H9 (cell line): ENCODE data around the gene KCNG2. TPM values are rescaled to one million over a fixed set of nuclear protein-coding genes. Genes with fewer than 3 reads are reported as not detected.
A peak's percentile ranks its signal among the peaks of the same experiment; 100 is the strongest.

Source experiments
- DNase-seq: peaks from one replicate; pipeline ENCODE4 v3.0.0-alpha.2; 2017
- H2AFZ ChIP-seq: one replicate; pipeline ENCODE4 v1.6.1; 2013; ENCODE audit warnings: mild to moderate bottlenecking, low read length, control low read depth, moderate library complexity
- H2AK5ac ChIP-seq: 2 replicates; pipeline ENCODE4 v1.6.1; 2013; ENCODE audit warnings: low read length, control low read depth, mixed read lengths; ENCODE audit not compliant: insufficient read length
- H2BK120ac ChIP-seq: one replicate; pipeline ENCODE4 v1.6.1; 2013; ENCODE audit warnings: low read depth, mild to moderate bottlenecking, low read length, control low read depth, inconsistent platforms; ENCODE audit not compliant: poor library complexity, severe bottlenecking
- H2BK12ac ChIP-seq: 2 replicates; pipeline ENCODE4 v1.6.1; 2013; ENCODE audit warnings: low read length, control low read depth, mixed read lengths, low read depth; ENCODE audit not compliant: insufficient read length
- H2BK15ac ChIP-seq: 2 replicates; pipeline ENCODE4 v1.6.1; 2013; ENCODE audit warnings: low read depth, low read length, control low read depth
- H2BK20ac ChIP-seq: one replicate; pipeline ENCODE4 v1.6.1; 2013; ENCODE audit warnings: low read depth, mild to moderate bottlenecking, low read length, control low read depth, inconsistent platforms; ENCODE audit not compliant: poor library complexity, severe bottlenecking
- H2BK5ac ChIP-seq: 2 replicates; pipeline ENCODE4 v1.6.1; 2013; ENCODE audit warnings: low read length, control low read depth, mixed read lengths; ENCODE audit not compliant: insufficient read length
- H3K14ac ChIP-seq: 2 replicates; pipeline ENCODE4 v1.6.1; 2013; ENCODE audit warnings: low read length, control low read depth; ENCODE audit not compliant: insufficient read depth
- H3K18ac ChIP-seq: 2 replicates; pipeline ENCODE4 v1.6.1; 2013; ENCODE audit warnings: low read depth, mild to moderate bottlenecking, mixed read lengths, low read length, control low read depth; ENCODE audit not compliant: insufficient read length
- H3K23ac ChIP-seq: 2 replicates; pipeline ENCODE4 v1.6.1; 2013; ENCODE audit warnings: low read length, control low read depth, mixed read lengths, low read depth; ENCODE audit not compliant: insufficient read length
- H3K23me2 ChIP-seq: 2 replicates; pipeline ENCODE4 v1.6.1; 2013; ENCODE audit warnings: low read depth, mild to moderate bottlenecking, mixed read lengths, low read length, control low read depth; ENCODE audit not compliant: insufficient read length, poor library complexity, severe bottlenecking
- H3K27ac ChIP-seq: 2 replicates; pipeline ENCODE4 v1.5.1; 2013; ENCODE audit warnings: low read length, control low read depth, mixed read lengths, low read depth; ENCODE audit not compliant: insufficient read length
- H3K27me3 ChIP-seq: 2 replicates; pipeline ENCODE4 v1.6.1; 2013; ENCODE audit warnings: low read length, control low read depth, inconsistent platforms; ENCODE audit not compliant: insufficient read depth
- H3K4ac ChIP-seq: 2 replicates; pipeline ENCODE4 v1.6.1; 2013; ENCODE audit warnings: low read depth, mild to moderate bottlenecking, control low read depth, inconsistent platforms, low read length, moderate library complexity
- H3K4me1 ChIP-seq: 2 replicates; pipeline ENCODE4 v1.6.1; 2013; ENCODE audit warnings: low read length, control low read depth, inconsistent platforms; ENCODE audit not compliant: insufficient read depth
- H3K4me2 ChIP-seq: 2 replicates; pipeline ENCODE4 v1.6.1; 2013; ENCODE audit warnings: low read length, control low read depth, mixed read lengths; ENCODE audit not compliant: insufficient read length, insufficient read depth
- H3K56ac ChIP-seq: 2 replicates; pipeline ENCODE4 v1.6.1; 2013; ENCODE audit warnings: low read depth, mild to moderate bottlenecking, mixed read lengths, low read length, control low read depth; ENCODE audit not compliant: insufficient read length
- H3K79me1 ChIP-seq: 2 replicates; pipeline ENCODE4 v1.6.1; 2013; ENCODE audit warnings: low read depth, mild to moderate bottlenecking, moderate library complexity, low read length, control low read depth, inconsistent platforms; ENCODE audit not compliant: insufficient read depth, poor library complexity, severe bottlenecking
- H3K79me2 ChIP-seq: 2 replicates; pipeline ENCODE4 v1.6.1; 2013; ENCODE audit warnings: low read length, control low read depth, inconsistent platforms; ENCODE audit not compliant: insufficient read depth
- H3K9ac ChIP-seq: 2 replicates; pipeline ENCODE4 v1.6.1; 2013; ENCODE audit warnings: low read length, control low read depth, mixed read lengths; ENCODE audit not compliant: insufficient read length; ENCODE audit errors: extremely low read depth
- H3K9me3 ChIP-seq: one replicate; pipeline ENCODE4 v1.6.1; 2013; ENCODE audit warnings: low read depth, low read length, inconsistent platforms; ENCODE audit not compliant: control insufficient read depth
- H3T11ph ChIP-seq: one replicate; pipeline ENCODE4 v1.6.1; 2013; ENCODE audit warnings: mild to moderate bottlenecking, low read length, control low read depth, inconsistent platforms
- H4K20me1 ChIP-seq: one replicate; pipeline ENCODE4 v1.6.1; 2013; ENCODE audit not compliant: control insufficient read depth, insufficient read length, insufficient read depth
- H4K5ac ChIP-seq: 2 replicates; pipeline ENCODE4 v1.6.1; 2013; ENCODE audit warnings: low read depth, mild to moderate bottlenecking, mixed read lengths, low read length, control low read depth; ENCODE audit not compliant: insufficient read length
- H4K8ac ChIP-seq: replicated peaks from 2 replicates; pipeline ENCODE4 v1.6.1; 2013; ENCODE audit warnings: low read length, control low read depth, mixed read lengths, low read depth; ENCODE audit not compliant: insufficient read length
- H4K91ac ChIP-seq: 2 replicates; pipeline ENCODE4 v1.6.1; 2013; ENCODE audit warnings: low read depth, mild to moderate bottlenecking, moderate library complexity, mixed read lengths, low read length, control low read depth; ENCODE audit not compliant: insufficient read length
- H3K27ac Mint-ChIP-seq, 3 experiments: 2 replicates in 2 of 3; 3 replicates in 1 of 3; pipeline ENCODE4 v1.8.0; 2020 to 2021; ENCODE audit warnings: mixed read lengths in 3 of 3, mild to moderate bottlenecking in 1 of 3, moderate library complexity in 1 of 3
- H3K27me3 Mint-ChIP-seq: 2 replicates; pipeline ENCODE4 v1.8.0; 2021; ENCODE audit warnings: low read depth, mild to moderate bottlenecking, moderate library complexity, mixed read lengths
- H3K36me3 Mint-ChIP-seq, 3 experiments: 2 replicates in 2 of 3; 3 replicates in 1 of 3; pipeline ENCODE4 v1.8.0; 2020 to 2021; ENCODE audit warnings: low read depth in 3 of 3, mixed read lengths in 3 of 3; ENCODE audit not compliant: insufficient read depth in 1 of 3
- H3K4me1 Mint-ChIP-seq, 2 experiments: 2 replicates each; pipeline ENCODE4 v1.8.0; 2020; ENCODE audit warnings: mixed read lengths in 2 of 2
- H3K4me3 Mint-ChIP-seq, 2 experiments: 2 replicates in 1 of 2; 3 replicates in 1 of 2; pipeline ENCODE4 v1.8.0; 2020 to 2021; ENCODE audit warnings: mild to moderate bottlenecking in 2 of 2, mixed read lengths in 2 of 2, moderate library complexity in 1 of 2
- H3K9me3 Mint-ChIP-seq, 2 experiments: 2 replicates in 1 of 2; 3 replicates in 1 of 2; pipeline ENCODE4 v1.8.0; 2020; ENCODE audit warnings: mild to moderate bottlenecking in 2 of 2, mixed read lengths in 2 of 2, moderate library complexity in 1 of 2
- WGBS: extraction: QIAGEN DNeasy Blood & Tissue Kit; methylation state at CpG from one replicate; pipeline ENCODE4 v1.1.7; 2013; ENCODE audit warnings: missing lambda C conversion rate, low lambda C conversion rate, mixed read lengths; ENCODE audit not compliant: insufficient read length; ENCODE audit errors: extremely low coverage; 5-methylcytosine and 5-hydroxymethylcytosine counted together
- total RNA-seq: library from RNA; stranded (reverse); gene quantifications from 2 replicates; pipeline ENCODE4 v1.2.1, GENCODE V29; 2021
- TF ChIP-seq, protein P1 (sequence below): fragments of 200-600 bp; sonication (generic); conservative IDR thresholded peaks from 3 replicates; pipeline ENCODE4 v1.8.0; 2021; ENCODE audit warnings: antibody characterized with exemption, mild to moderate bottlenecking

KCNG2 gene
- total RNA-seq, 1 experiment from 2014 or later, result 0.15 TPM

DNA sequence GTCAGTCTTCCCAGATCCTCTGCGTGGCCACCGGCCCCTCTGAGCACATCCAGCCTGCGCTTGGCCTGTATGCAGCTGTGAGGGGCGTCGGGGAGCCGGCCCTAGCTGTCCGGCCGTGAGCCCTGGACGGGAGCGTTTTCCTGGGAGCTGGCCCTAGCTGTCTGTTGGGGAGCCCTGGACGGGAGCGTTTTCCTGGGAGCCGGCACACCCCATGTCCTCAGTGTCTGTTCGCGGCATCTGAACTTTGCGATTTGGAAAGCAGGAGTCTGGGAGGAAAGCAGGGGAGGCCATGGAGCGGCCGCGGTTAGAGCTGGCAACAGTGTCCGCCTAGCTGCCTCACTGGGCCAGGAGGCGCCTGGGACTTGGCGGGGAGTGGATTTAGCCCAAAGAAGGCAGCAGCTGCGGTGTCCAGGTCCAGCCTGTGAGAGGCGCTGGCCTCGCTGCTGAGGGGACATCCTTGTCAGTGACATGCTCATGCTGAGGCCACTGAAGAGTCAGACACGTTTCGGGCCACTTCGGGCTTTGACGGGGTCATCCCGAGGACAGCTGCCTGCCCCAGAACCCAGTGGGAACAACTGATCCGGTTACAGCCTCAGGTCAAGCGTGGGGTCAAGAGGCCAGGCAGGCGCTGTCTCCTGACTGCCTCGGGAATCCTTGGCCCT lies 75.8 kb downstream of the KCNG2 start:
- H4K20me1 ChIP-seq, result no peaks in the 10 kb centered on the region
- no peak overlapping the region for H3K4ac ChIP-seq
- no peaks in the 10 kb centered on the region for H3K9me3 ChIP-seq
- Mint-ChIP-seq H3K36me3 (no peaks in the 10 kb centered on the region), H3K4me3 (no peak overlapping the region), H3K9me3 (no peaks in the 10 kb centered on the region), H3K4me1 (peaks cover 0 to 16% of the 10 kb centered on the region in 2 experiments; a peak in 2 of 4 replicates), H3K27ac (no peak overlapping the region; a peak in 1 of 7 replicates), H3K27me3 (no peaks in the 10 kb centered on the region; the same call in 1 of the 2 replicates)
- H2BK120ac ChIP-seq, result no peak overlapping the region
- no peak overlapping the region; the same call in 1 of the 2 replicates for H3K14ac ChIP-seq
- no peak overlapping the region for H2AFZ ChIP-seq
- H3K4me1 ChIP-seq, result no peaks in the 10 kb centered on the region
- peak; percentile 46 for DNase-seq
- H2BK20ac ChIP-seq, result no peak overlapping the region
- H3K79me1 ChIP-seq, result no peaks in the 10 kb centered on the region
- H3K56ac ChIP-seq, result no peak overlapping the region
- no peaks in the 10 kb centered on the region for H3K27me3 ChIP-seq
- H2BK12ac ChIP-seq, result no peak overlapping the region
- H3K4me2 ChIP-seq, result no peak overlapping the region
- no peaks in the 10 kb centered on the region for H3K79me2 ChIP-seq
- H3K27ac ChIP-seq, result no peak overlapping the region
- no peak overlapping the region for H4K5ac ChIP-seq
- H2AK5ac ChIP-seq, result no peak overlapping the region
- H4K8ac ChIP-seq, result no peak overlapping the region
- no peak overlapping the region for H3K18ac ChIP-seq
- H3K9ac ChIP-seq, result no peak overlapping the region
- H3K23me2 ChIP-seq, result no peaks in the 10 kb centered on the region
- H2BK15ac ChIP-seq, result no peak overlapping the region
- H2BK5ac ChIP-seq, result no peak overlapping the region
- TF ChIP-seq, protein P1, sequence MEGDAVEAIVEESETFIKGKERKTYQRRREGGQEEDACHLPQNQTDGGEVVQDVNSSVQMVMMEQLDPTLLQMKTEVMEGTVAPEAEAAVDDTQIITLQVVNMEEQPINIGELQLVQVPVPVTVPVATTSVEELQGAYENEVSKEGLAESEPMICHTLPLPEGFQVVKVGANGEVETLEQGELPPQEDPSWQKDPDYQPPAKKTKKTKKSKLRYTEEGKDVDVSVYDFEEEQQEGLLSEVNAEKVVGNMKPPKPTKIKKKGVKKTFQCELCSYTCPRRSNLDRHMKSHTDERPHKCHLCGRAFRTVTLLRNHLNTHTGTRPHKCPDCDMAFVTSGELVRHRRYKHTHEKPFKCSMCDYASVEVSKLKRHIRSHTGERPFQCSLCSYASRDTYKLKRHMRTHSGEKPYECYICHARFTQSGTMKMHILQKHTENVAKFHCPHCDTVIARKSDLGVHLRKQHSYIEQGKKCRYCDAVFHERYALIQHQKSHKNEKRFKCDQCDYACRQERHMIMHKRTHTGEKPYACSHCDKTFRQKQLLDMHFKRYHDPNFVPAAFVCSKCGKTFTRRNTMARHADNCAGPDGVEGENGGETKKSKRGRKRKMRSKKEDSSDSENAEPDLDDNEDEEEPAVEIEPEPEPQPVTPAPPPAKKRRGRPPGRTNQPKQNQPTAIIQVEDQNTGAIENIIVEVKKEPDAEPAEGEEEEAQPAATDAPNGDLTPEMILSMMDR, result no peak
- H3T11ph ChIP-seq, result no peak overlapping the region
- no peak overlapping the region for H4K91ac ChIP-seq
- no peak overlapping the region for H3K23ac ChIP-seq
- no CpG with 5 or more reads among the region's 34 CpGs for WGBS
